HG02970 (cell line): ENCODE measurements around the gene ZNF793.

Experiments used
- ATAC-seq: cut with Tn5 transposase; IDR thresholded peaks from one replicate; pipeline ENCODE4 v1.9.1; 2021; ENCODE audit warnings: mild to moderate bottlenecking, moderate library complexity, moderate number of reproducible peaks; ENCODE audit not compliant: unreplicated experiment, low FRiP score

ZNF793 gene

DNA sequence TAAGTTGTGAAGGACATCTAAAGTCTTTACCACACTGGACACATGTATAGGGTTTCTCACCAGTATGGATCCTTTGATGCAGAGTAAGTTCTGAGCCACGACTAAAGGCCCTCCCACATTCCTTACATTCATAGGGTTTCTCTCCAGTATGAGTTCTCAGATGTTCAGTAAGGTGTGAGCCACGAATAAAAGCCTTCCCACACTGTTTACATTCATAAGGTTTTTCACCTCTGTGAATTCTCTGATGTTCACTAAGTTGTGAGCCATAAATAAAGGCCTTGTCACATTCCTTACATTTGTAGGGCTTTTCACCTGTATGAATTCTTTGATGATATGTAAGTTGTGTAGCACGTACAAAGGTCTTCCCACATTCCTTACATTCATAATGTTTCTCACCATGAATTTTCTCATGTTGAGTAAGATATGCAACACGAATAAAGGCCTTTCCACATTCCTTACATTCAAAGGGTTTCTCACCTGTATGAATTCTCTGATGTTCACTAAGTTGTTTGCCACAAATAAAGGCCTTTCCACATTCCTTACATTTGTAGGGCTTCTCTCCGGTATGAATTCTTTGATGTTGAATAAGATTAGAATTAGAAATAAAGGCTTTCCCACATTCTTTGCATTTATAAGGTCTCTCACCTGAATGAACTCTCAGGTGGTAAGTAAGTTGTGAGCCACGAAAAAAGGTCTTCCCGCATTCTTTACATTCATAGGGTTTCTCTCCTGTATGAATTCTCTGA lies 58.1 kb downstream of the ZNF793 start:
- ATAC-seq = no peak

DNA sequence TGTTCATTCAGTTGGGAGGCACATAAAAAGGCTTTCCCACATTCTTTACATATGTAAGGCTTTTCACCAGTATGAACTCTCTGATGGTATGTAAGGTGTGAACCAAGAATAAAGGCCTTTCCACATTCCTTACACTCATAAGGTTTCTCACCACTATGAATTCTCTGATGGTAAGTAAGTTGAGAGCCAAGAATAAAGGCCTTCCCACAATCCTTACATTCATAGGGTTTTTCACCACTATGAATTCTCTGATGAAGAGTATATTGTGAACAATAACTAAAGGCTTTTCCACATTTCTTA lies 58.6 kb downstream of the ZNF793 start:
- ATAC-seq = no peak

DNA sequence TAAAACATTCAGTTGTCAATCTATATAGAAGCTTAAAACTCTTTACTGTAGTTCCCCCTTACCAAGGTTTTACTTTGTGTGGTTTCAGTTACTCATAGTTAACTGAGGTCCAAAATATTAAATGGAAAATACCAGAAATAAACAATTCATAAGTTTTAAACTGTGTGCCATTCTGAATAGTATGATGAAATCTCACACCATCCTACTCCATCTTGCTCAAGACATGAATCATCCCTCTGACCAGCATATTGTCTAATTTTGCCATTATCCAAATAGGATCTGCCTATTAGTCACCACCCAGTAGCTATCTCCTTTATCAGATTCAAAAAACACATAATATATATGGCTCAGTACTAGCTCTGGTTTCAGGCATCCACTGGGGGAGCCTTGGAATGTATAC lies 65.5 kb downstream of the ZNF793 start:
- no peak for ATAC-seq

DNA sequence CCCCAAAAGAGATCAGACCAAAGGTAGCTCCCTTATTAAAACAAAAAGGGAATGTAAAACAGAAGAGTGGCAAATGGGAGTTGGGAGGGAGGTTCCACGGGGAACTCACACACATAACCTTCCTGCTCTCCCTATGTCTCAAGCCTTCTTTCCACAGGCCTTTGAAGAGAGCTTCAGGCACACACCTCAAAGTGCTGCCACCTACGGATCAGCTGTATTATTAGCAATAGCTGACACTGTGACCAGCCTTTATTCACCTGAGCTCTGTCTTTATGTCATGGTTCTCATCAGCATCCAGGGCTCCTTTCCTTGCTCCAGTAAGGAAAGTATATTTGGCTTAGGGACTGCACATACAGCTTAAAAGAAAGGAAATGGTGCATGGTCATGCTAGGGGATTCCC lies 76.6 kb downstream of the ZNF793 start:
- ATAC-seq = no peak
